Neural cell (in vitro differentiated cells): ENCODE results near the gene HSDL2.

Source experiments
- EP300 ChIP-seq: fragments of 450-650 bp; conservative IDR thresholded peaks from 2 replicates; pipeline ENCODE4 v1.6.1; 2014; ENCODE audit warnings: antibody characterized with exemption, mild to moderate bottlenecking, moderate library complexity; ENCODE audit not compliant: poor library complexity, severe bottlenecking
- EZH2 ChIP-seq: fragments of 200-600, 300-800 bp; shearing (Covaris generic), sonication (generic); IDR thresholded peaks from 2 replicates; pipeline ENCODE4 v1.6.1; 2014; ENCODE audit warnings: antibody characterized with exemption, low read length, borderline replicate concordance, mild to moderate bottlenecking; ENCODE audit not compliant: insufficient read depth, poor library complexity, severe bottlenecking
- MXI1 ChIP-seq: fragments of 450-650 bp; conservative IDR thresholded peaks from 2 replicates; pipeline ENCODE4 v1.6.1; 2014; ENCODE audit warnings: antibody characterized with exemption, mild to moderate bottlenecking; ENCODE audit not compliant: poor library complexity, severe bottlenecking
- POLR2AphosphoS5 ChIP-seq: IDR thresholded peaks from 2 replicates; pipeline ENCODE4 v1.6.1; 2012
- RAD21 ChIP-seq: fragments of 450-650 bp; conservative IDR thresholded peaks from 2 replicates; pipeline ENCODE4 v1.6.1; 2014; ENCODE audit warnings: antibody characterized with exemption, mild to moderate bottlenecking, moderate library complexity
- SMC3 ChIP-seq: fragments of 450-650 bp; conservative IDR thresholded peaks from 2 replicates; pipeline ENCODE4 v1.6.1; 2014; ENCODE audit warnings: antibody characterized with exemption, mild to moderate bottlenecking, moderate library complexity; ENCODE audit not compliant: poor library complexity
- TAF1 ChIP-seq: IDR thresholded peaks from 2 replicates; pipeline ENCODE4 v1.6.1; 2012; ENCODE audit warnings: low read depth
- TF ChIP-seq, protein P1 (sequence below): fragments of 450-650 bp; IDR thresholded peaks from 2 replicates; pipeline ENCODE4 v1.5.1; 2014; ENCODE audit warnings: antibody characterized with exemption, mild to moderate bottlenecking, moderate library complexity; ENCODE audit not compliant: poor library complexity, severe bottlenecking
- TF ChIP-seq, protein P2 (sequence below): IDR thresholded peaks from 2 replicates; pipeline ENCODE4 v1.6.1; 2012; ENCODE audit warnings: borderline replicate concordance

DNA sequence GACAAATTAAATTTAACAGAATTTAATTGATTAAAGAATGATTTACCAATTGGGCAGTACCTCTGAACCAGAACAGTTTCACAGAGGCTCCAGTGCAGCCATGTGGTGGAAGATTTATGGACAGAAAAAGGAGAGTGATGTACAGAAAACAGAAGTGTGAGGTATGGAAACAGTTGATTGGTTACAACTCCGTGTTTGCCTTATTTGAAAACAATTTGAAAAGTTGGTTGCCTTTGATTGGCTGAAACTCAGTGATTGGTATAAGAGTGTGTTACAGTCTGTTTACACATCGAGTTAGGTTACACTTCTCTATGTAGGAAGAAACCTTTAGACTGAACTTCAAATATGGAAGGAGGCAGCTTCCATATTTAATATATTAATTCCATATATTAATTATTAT lies 136.9 kb downstream of the HSDL2 start:
- TF ChIP-seq, protein P1, sequence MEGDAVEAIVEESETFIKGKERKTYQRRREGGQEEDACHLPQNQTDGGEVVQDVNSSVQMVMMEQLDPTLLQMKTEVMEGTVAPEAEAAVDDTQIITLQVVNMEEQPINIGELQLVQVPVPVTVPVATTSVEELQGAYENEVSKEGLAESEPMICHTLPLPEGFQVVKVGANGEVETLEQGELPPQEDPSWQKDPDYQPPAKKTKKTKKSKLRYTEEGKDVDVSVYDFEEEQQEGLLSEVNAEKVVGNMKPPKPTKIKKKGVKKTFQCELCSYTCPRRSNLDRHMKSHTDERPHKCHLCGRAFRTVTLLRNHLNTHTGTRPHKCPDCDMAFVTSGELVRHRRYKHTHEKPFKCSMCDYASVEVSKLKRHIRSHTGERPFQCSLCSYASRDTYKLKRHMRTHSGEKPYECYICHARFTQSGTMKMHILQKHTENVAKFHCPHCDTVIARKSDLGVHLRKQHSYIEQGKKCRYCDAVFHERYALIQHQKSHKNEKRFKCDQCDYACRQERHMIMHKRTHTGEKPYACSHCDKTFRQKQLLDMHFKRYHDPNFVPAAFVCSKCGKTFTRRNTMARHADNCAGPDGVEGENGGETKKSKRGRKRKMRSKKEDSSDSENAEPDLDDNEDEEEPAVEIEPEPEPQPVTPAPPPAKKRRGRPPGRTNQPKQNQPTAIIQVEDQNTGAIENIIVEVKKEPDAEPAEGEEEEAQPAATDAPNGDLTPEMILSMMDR, result no peak
- TF ChIP-seq RAD21 (no peak), EZH2 (no peak), SMC3 (no peak), POLR2AphosphoS5 (no peak), MXI1 (no peak), TAF1 (no peak), EP300 (no peak)
- TF ChIP-seq, protein P2, sequence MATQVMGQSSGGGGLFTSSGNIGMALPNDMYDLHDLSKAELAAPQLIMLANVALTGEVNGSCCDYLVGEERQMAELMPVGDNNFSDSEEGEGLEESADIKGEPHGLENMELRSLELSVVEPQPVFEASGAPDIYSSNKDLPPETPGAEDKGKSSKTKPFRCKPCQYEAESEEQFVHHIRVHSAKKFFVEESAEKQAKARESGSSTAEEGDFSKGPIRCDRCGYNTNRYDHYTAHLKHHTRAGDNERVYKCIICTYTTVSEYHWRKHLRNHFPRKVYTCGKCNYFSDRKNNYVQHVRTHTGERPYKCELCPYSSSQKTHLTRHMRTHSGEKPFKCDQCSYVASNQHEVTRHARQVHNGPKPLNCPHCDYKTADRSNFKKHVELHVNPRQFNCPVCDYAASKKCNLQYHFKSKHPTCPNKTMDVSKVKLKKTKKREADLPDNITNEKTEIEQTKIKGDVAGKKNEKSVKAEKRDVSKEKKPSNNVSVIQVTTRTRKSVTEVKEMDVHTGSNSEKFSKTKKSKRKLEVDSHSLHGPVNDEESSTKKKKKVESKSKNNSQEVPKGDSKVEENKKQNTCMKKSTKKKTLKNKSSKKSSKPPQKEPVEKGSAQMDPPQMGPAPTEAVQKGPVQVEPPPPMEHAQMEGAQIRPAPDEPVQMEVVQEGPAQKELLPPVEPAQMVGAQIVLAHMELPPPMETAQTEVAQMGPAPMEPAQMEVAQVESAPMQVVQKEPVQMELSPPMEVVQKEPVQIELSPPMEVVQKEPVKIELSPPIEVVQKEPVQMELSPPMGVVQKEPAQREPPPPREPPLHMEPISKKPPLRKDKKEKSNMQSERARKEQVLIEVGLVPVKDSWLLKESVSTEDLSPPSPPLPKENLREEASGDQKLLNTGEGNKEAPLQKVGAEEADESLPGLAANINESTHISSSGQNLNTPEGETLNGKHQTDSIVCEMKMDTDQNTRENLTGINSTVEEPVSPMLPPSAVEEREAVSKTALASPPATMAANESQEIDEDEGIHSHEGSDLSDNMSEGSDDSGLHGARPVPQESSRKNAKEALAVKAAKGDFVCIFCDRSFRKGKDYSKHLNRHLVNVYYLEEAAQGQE, result no peak
